ENCODE results near the gene PRICKLE4.
"Not testable (repeated sequence)": the region's sequence is repeated elsewhere in the genome, so short reads cannot be mapped to it uniquely, and the experiment has no call there.

Gene PRICKLE4

DNA sequence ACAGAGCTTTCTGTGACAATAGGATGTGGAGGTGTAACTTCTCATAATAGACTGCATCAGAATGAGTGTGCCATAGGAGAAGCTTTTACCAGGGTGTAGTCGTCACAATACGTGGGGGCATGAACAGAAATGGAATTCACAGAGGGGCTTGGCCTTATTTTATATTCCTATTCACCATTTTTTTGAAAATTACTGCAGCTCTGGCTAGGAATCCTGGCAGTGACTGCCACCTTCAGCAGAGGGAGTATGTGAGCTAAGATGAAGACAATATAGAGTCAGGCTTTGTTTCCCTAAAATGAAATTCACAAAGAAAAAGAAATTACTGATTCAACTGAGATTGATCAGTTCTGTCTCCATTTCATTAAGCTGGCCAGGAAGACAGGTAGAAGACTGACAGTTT, 20.8 kb downstream of the PRICKLE4 start:
- Histone ChIP-seq H3K27me3 (no peaks in the 10 kb centered on the region), H3K9me3 (no peaks in the 10 kb centered on the region), H3K4me1 (ENCODE audit: control insufficient read depth in 1 of 2, insufficient read depth in 1 of 2, low read depth in 1 of 2, low read length in 1 of 2) (no peaks in the 10 kb centered on the region), H3K36me3 (peaks cover 38% of the 10 kb centered on the region), H3K4me3 (ENCODE audit: low read depth in 1 of 2, low read length in 1 of 2) (no peak overlapping the region), H3K27ac (no peak overlapping the region)
- no peak for TF ChIP-seq CTCF (IDR thresholded peaks at IDR 0.05)

DNA sequence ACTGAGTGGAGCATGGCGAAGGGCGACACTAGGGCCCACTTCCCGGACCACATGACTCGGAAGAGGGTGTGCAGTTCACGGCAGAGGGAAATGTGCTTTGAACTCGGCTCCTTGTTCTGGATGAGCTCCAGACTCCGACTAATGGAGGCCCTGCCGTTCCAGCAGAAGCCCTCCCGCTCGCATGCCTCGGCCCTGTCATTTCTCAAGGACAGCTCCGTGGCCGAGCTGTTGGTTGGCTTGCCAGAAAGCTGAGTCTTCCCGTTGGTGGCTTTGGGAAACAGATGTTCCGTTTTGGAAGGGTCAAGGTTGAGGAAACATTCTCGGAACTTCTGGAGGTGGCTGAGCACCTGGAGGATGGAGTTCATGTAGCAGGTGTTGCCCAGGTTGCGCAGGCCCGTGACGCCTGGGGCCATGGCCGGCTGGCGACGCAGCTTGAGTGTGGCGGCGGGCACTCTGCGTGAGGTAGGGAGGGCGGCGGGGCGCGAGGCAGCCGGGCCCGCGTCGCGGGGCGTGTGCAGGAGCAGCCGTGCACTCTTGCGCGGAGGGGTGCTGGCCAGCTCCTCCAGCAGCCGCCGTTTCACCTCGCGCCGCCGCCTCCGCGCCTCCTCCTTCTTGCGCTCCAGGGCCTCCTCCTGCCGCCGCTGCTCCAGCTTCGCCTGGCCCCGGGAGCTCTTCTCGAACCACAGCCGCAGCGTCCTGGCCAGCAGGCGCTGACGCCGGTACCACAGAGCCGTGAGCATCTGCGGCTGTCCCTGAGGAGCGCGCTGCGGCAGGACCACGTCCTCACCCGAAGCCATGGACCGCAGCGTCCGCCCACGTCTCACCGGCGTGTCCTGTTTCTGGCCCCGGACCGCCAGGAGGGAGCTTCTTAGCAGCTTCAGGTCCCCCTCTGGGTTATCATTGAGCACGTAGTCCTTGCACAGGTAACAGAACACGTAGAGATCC, 25.5 kb downstream of the PRICKLE4 start:
- Histone ChIP-seq H3K9me3 (no peaks in the 10 kb centered on the region), H3K4me3 (ENCODE audit: low read depth in 1 of 2, low read length in 1 of 2) (no peak overlapping the region), H3K4me1 (ENCODE audit: control insufficient read depth in 1 of 2, insufficient read depth in 1 of 2, low read depth in 1 of 2, low read length in 1 of 2) (no peaks in the 10 kb centered on the region), H3K27ac (no peak overlapping the region), H3K36me3 (peaks cover 28% of the 10 kb centered on the region), H3K27me3 (no peaks in the 10 kb centered on the region)
- TF ChIP-seq CTCF (IDR thresholded peaks at IDR 0.05) = no peak

GRCh38 chr6:41811095-41811494, 30.5 kb downstream of the PRICKLE4 start:
- TF ChIP-seq CTCF (IDR thresholded peaks at IDR 0.05) = no peak
- H3K4me3 ChIP-seq (ENCODE audit: low read depth in 1 of 2, low read length in 1 of 2) = no peak overlapping the region
- H3K27me3 ChIP-seq = no peaks in the 10 kb centered on the region
- no peak overlapping the region for H3K27ac ChIP-seq
- no peaks in the 10 kb centered on the region for H3K4me1 ChIP-seq (ENCODE audit: control insufficient read depth in 1 of 2, insufficient read depth in 1 of 2, low read depth in 1 of 2, low read length in 1 of 2)
- no peaks in the 10 kb centered on the region for H3K9me3 ChIP-seq
- H3K36me3 ChIP-seq = peaks cover 7% of the 10 kb centered on the region

GRCh38 chr6:41811946-41812345, 31.4 kb downstream of the PRICKLE4 start:
- H3K27me3 ChIP-seq = not testable (repeated sequence)

GRCh38 chr6:41813469-41813868, 32.9 kb downstream of the PRICKLE4 start:
- H3K27me3 ChIP-seq = no peaks in the 10 kb centered on the region
- no peak overlapping the region for H3K27ac ChIP-seq
- no peak for TF ChIP-seq CTCF (IDR thresholded peaks at IDR 0.05)
- H3K36me3 ChIP-seq = no peaks in the 10 kb centered on the region
- no peak overlapping the region for H3K4me3 ChIP-seq (ENCODE audit: low read depth in 1 of 2, low read length in 1 of 2)
- no peaks in the 10 kb centered on the region for H3K9me3 ChIP-seq
- peaks cover 3% of the 10 kb centered on the region in 2 experiments for H3K4me1 ChIP-seq (ENCODE audit: control insufficient read depth in 1 of 2, insufficient read depth in 1 of 2, low read depth in 1 of 2, low read length in 1 of 2)

More at GRCh38 chr6:41811946-41812345, 31.4 kb downstream of the PRICKLE4 start:
- not testable (repeated sequence) for H3K4me1 ChIP-seq (ENCODE audit: control insufficient read depth in 1 of 2, insufficient read depth in 1 of 2, low read depth in 1 of 2, low read length in 1 of 2); H3K36me3 ChIP-seq; H3K4me3 ChIP-seq (ENCODE audit: low read depth in 1 of 2, low read length in 1 of 2); H3K9me3 ChIP-seq; H3K27ac ChIP-seq

- no peak overlapping the region for H3K27ac ChIP-seq
- H3K4me1 ChIP-seq (ENCODE audit: control insufficient read depth in 1 of 2, insufficient read depth in 1 of 2, low read depth in 1 of 2, low read length in 1 of 2) = peaks cover 7 to 8% of the 10 kb centered on the region in 2 experiments
- no peaks in the 10 kb centered on the region for H3K36me3 ChIP-seq
- H3K9me3 ChIP-seq = no peaks in the 10 kb centered on the region
- H3K27me3 ChIP-seq = no peaks in the 10 kb centered on the region
- H3K4me3 ChIP-seq (ENCODE audit: low read depth in 1 of 2, low read length in 1 of 2) = no peak overlapping the region
- no peak for TF ChIP-seq CTCF (IDR thresholded peaks at IDR 0.05)
Observed at GRCh38 chr6:41813956-41814355, 33.4 kb downstream of the PRICKLE4 start.

Measured in neutrophil (primary cell).